NB4 (cell line): ENCODE results near the gene RELB.

ENCODE experiments used
- POLR2A ChIP-seq: IDR thresholded peaks from 2 replicates; pipeline ENCODE4 v1.6.1; 2011; ENCODE audit warnings: mild to moderate bottlenecking; ENCODE audit not compliant: insufficient read length; ENCODE audit errors: extremely low read depth
- TF ChIP-seq, protein P1 (sequence below): IDR thresholded peaks from one replicate; pipeline ENCODE4 v1.5.1; 2012; ENCODE audit warnings: low read depth, low read length
- TF ChIP-seq, protein P2 (sequence below): IDR thresholded peaks from 2 replicates; pipeline ENCODE4 v1.6.1; 2011; ENCODE audit warnings: low read depth, low read length

DNA sequence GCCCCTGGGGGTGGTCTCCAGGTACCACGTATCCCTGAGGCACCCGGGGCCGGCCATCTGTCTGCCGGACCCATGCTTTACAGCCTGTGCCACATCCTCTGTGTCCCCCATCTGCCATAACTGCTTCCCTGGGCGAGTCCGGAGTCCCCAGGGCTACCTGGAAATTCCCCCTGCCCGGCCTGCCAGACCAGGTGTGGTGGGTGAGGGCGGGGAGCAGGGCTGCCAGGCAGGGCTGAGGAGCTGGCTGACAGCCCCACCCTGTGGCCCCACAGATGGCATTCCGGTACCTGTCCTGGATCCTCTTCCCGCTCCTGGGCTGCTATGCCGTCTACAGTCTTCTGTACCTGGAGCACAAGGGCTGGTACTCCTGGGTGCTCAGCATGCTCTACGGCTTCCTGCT, 10.3 kb upstream of the RELB start:
- TF ChIP-seq, protein P1, sequence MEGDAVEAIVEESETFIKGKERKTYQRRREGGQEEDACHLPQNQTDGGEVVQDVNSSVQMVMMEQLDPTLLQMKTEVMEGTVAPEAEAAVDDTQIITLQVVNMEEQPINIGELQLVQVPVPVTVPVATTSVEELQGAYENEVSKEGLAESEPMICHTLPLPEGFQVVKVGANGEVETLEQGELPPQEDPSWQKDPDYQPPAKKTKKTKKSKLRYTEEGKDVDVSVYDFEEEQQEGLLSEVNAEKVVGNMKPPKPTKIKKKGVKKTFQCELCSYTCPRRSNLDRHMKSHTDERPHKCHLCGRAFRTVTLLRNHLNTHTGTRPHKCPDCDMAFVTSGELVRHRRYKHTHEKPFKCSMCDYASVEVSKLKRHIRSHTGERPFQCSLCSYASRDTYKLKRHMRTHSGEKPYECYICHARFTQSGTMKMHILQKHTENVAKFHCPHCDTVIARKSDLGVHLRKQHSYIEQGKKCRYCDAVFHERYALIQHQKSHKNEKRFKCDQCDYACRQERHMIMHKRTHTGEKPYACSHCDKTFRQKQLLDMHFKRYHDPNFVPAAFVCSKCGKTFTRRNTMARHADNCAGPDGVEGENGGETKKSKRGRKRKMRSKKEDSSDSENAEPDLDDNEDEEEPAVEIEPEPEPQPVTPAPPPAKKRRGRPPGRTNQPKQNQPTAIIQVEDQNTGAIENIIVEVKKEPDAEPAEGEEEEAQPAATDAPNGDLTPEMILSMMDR = no peak
- no peak for TF ChIP-seq POLR2A
- TF ChIP-seq, protein P2, sequence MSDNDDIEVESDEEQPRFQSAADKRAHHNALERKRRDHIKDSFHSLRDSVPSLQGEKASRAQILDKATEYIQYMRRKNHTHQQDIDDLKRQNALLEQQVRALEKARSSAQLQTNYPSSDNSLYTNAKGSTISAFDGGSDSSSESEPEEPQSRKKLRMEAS = no peak
